HG02852 (cell line): ENCODE data around the gene MEGF6.
"Not testable (repeated sequence)": the region's sequence is repeated elsewhere in the genome, so short reads cannot be mapped to it uniquely, and the experiment has no call there.

Source experiments
- ATAC-seq: cut with Tn5 transposase; IDR thresholded peaks from one replicate; pipeline ENCODE4 v1.9.1; 2021; ENCODE audit warnings: mild to moderate bottlenecking, moderate library complexity; ENCODE audit not compliant: unreplicated experiment

Gene MEGF6

DNA sequence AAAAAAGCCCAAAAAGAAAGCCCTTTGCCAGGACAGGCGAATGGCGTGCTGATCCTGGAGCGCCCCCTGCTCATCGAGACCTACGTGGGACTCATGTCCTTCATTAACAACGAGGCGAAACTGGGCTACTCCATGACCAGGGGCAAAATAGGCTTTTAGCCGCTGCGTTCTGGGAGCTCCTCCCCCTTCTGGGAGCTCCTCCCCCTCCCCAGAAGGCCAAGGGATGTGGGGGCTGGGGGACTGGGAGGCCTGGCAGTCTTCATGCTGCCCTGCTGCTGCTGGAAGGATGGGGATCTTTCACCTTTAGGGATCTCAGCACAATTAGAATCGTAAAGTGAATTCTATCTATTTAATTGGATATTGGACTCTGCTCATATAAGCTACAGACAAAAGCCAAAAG, 17.1 kb upstream of the MEGF6 start:
- ATAC-seq, result no peak

DNA sequence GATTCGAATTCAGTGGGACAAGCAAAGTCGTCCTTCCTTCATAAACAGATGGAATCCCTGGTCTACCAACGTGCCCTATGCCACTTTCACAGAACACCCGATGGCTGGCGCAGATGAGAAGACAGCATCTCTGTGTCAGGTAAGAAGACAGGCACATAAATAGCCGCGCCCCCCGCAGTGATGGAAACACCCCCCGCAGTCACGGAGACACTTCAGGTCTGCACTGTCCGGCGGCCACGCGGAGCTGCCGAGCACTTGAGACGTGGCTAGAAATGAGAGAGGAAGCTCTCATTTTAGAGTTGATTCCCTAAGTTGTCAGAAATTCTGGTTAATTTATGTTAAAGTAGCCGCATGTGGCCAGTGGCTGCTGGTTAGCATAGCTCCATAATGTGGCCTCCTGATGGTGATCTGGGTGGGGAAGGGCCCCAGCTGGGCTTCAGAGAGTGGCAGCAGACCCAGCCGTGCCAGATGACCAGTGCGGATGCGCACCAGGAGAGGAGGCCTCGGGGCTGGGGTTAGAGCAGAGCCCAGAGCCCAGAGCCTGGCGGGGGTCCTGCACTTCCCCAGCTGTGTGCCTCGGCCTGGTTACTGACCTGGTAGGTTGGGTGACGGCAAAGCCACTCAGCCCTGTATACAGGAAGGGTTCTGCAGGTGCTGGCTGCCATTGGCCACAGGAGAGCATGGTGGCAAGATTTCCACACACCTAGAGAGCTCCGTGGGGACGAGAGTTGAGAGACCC, 16.4 kb upstream of the MEGF6 start:
- no peak for ATAC-seq

DNA sequence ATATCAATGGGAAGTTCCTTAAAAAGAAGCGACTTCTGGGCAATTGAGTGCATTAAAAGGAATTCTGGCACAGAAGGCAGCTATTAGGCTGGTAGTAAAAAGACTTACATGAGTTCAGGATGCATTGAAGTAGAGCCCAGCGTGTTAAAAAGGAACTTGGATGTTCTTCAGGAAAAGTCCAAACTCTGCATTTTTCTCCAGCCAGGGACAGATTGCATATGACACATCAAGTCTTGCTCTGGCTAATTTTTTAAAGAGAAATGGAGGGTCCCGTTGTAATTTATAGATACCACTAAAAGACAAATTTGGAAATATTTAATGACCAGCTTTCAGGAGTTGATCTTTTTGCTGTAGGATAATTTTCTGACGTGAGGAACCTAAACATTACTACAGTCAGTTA, 14.7 kb upstream of the MEGF6 start:
- ATAC-seq, result no peak

DNA sequence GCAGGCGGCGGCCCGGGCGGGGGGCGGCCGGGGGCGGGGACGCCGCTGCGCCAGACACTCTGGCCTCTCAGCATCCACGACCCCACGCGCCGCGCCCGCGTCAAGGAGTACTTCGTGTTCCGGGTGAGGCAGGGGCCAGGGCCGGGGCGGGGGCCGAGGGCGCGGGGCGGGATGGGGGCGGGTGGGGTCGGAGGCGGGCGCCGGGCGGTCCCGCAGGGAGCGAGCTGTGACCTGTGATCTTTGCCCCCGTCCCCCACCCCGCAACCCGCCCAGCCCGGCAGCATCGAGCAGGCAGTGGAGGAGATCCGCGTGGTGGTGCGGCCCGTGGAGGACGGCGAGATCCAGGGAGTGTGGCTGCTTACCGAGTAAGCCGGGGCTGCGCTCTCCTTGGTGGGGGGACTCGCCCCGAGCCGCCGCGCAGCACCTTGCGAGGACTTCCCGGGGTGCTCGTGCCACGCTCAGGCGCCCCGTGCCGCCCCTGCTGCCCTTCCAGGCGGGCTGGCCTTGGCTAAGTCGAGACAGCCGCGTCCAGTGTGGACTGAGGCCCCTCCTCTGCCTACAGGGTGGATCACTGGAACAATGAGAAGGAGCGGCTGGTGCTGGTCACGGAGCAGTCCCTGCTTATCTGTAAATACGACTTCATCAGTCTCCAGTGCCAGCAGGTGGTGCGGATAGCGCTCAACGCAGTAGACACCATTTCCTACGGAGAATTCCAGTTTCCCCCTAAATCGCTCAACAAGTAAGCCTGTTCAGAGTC, 14.0 kb upstream of the MEGF6 start:
- ATAC-seq, result peak; percentile 7

DNA sequence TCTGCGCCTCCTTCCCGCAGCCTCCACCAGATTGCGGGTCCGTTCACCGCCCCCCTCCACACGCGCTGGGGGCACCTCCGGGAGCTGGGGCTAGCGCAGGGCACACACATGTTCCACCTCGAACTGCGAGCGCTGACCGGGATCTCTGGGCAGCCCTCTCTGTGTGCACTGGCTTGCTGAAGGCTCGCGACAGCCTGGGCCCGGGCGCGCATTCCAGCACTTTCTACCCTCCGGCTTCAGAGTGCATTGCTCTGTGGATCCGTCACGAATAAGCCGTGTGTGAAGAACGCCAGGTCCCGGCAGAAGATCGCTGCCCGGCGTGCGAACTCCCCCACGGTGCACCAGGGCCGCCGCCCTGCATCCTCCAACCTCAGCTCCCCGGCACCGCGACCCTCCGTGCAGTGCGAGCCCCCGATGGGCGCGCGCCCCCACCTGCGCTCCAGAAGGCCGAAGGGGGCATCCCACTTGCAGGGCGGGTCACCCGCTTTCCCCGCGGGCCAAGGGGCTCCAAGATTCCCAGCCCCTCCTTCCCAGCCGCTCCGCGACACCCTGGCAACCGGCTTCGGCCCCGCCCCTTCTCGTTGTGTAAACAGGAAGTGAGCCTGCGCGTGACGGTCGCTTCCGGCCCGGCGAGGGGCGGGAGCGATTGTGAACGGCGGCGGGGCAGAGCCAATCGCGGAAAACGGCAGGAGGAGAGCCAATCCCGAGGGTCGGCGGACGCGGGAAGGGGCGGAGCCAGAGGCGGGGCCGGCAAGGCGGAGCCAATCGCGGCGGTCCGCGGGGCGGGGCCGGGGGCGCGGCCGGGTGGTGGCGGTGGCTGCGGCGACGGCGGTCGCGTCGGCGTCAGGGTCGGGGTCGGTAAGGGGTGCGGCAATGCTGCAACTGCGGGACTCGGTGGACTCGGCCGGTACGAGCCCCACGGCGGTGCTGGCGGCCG, 13.2 kb upstream of the MEGF6 start, which contains the start of gene TPRG1L:
Gene TPRG1L, plus strand, starts transcription at position 816 of the 937 bp plus-strand sequence. Its CDS starts 58 bp downstream, at position 874.
- ATAC-seq, result peak; percentile 94

DNA sequence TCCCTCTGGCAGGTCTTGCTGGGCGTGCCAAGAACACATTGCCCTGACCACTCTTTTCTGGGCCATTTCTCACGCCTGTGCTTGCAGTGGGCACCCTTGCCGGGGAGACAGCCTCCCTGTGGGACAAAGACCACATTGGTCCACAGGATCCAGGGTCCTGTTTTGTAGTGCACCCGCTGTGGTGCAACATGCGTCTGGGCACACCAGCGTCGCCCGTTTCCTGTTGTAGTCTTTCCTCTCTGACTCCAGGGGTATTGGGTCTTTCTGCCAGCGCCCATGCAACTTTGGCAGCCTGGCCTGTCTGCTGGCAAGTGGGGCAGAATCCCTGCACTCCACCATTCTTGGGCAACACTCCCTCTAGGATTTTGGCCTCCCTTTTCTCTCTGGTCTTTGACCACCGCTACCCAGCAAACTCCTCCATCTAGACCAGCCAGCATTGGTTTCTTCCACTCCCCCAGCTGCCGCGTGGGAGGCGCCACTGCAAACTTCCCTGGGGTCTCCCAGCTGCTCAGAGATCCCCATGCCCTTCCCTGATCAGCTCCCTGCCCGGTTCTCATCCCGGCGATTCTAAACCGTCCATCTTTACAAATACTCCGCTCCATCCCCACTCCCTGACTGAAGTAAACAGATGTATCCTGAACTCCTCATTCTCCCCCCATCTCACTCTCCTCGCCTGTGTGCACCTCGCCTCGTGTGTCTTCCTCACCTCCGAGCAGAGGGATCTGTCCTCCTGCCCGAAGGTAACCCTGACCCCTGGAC, 12.3 kb upstream of the MEGF6 start:
- ATAC-seq, result no peak

DNA sequence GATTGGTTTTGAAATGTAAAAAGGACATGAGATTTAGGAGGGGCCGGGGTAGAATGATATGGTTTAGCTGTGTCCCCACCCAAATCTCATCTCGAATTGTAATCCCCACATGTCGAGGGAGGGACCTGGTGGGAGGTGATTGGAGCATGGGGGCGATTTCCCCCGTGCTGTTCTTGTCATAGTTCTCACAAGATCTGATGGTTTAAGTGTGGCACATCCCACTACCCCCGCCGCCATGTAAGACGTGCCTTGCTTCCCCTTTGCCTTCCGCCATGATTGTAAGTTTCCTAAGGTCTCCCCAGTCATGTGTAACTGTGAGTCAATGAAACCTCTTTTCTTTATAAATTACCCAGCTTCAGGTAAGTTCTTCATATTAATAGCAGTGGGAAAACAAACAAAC, 10.8 kb upstream of the MEGF6 start:
- ATAC-seq, result not testable (repeated sequence)

DNA sequence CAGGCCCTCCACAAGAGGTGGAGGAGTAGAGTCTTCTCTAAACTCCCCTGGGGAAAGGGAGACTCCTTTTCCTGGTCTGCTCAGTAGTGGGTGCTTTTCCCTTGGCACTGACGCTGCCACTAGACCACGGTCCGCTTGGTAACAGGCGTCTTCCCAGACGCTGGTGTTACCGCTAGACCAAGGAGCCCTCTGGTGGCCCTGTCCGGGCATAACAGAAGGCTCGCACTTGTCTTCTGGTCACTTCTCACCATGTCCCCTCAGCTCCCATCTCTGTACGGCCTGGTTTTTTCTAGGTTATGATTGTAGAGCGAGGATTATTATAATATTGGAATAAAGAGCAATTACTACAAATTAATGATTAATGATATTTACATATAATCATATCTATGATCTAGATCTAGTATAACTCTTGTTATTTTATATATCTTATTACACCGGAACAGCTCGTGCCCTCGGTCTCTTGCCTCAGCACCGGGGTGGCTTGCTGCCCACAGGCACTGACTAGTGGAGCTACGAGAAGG, 9.9 kb upstream of the MEGF6 start:
- not testable (repeated sequence) for ATAC-seq

DNA sequence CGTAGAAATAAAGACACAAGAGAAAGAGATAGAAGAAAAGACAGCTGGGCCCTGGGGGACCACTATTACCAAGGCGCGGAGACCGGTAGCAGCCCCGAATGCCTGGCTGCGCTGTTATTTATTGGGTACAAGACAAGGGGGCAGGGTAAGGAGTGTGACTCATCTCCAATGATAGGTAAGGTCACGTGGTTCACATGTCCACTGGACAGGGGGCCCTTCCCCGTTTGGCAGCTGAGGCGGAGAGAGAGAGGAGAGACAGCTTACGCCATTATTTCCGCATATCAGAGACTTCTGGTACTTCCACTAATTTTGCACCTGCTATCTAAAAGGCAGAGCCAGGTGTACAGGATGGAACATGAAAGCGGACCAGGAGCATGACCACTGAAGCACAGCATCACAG, 9.4 kb upstream of the MEGF6 start:
- ATAC-seq, result no peak

DNA sequence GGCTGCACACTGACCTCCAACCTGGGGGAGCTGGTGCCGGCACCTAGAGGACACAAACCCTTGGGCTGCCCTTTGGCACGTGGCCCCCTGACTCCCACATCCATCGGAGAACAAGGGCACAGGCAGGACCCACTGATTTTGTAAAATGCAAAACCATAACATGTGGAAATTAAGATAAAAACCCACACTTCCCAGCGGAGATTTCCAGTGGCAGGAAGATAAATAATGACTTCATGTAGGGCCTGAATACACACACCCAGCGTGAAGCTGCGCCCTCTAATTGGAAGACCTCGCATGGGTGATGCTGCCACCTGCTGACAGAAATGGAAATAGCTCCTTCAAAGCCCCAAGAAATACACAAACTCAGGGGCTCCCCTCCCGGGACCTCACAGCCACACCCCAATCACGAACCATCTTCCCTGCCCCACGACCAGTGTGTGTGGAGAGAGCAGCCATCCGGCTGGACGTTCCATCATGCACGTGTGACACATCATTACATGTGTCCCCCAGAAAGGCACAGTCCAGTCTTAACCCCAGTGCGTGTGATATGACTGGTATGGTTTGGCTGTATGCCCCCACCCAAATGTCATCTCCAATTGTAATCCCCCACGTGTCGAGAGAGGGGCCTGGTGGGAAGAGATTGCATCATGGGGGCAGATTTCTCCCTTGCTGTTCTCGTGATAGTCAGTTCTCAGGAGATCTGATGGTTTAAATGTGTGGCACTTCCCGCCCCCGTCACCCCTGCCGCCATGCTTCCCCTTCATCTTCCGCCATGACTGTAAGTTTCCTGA, 7.8 kb upstream of the MEGF6 start:
- ATAC-seq, result no peak

DNA sequence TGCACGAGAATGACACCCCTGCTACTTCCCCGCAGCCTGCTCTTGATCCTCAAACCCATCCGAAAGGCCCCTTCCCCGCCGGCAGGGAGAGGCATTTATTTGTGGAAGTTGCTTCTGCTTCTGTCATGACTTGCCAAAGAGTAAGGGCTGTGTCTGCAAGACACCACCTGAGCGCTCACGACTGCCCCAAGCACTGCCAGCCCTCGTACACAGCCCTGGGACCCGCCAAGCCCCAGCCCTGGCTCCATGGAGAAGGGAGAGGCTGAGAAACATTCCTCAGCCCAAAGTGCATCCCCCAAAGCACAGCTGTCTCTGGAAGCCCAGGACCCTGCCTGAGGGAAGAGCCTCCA, 7.2 kb upstream of the MEGF6 start:
- no peak for ATAC-seq

DNA sequence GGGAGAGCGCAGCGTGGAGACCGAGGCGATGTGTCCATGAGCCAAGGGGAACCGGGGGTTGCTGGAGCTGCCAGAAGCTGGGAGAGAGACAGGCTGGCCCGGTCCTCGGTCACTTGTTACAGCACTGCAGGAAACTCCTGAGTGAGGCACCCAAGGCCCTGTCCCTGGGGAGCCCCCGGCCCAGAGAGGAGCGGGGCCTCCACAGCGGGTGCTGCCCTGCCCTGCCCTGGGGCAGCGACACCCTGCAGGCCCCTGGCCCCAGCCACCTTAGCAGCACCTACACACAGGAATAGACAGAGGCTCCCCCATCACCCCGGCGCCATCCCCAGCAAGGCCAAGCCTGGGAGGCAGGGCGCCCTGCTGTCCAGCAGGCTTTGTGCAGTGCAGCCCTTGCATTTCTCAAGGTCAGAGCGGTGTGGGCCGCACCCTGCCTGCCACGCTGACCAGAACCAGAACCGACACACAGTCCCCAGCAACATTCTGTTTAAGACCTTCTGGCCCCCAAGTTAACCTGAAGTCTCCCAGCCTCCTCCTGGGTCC, 6.6 kb upstream of the MEGF6 start:
- no peak for ATAC-seq

DNA sequence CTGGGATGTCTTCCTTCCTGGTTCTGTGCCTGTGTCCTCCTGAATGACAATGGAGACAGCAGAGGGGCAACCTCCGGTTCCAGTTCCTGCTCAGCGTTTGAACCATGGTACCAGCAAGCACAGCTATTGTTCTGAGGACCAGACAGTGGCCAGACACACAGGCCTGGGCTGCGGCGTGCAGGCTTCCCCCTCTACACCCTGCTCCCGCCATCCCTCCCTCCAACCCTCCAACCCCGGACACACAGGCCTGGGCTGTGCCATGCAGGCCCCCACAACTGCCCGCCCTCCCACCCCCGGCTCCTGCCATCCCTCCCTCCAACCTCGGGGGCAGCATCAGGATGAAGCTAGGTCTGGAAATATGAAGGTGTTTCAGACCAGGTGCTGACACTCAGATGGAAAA, 5.6 kb upstream of the MEGF6 start:
- no peak for ATAC-seq

DNA sequence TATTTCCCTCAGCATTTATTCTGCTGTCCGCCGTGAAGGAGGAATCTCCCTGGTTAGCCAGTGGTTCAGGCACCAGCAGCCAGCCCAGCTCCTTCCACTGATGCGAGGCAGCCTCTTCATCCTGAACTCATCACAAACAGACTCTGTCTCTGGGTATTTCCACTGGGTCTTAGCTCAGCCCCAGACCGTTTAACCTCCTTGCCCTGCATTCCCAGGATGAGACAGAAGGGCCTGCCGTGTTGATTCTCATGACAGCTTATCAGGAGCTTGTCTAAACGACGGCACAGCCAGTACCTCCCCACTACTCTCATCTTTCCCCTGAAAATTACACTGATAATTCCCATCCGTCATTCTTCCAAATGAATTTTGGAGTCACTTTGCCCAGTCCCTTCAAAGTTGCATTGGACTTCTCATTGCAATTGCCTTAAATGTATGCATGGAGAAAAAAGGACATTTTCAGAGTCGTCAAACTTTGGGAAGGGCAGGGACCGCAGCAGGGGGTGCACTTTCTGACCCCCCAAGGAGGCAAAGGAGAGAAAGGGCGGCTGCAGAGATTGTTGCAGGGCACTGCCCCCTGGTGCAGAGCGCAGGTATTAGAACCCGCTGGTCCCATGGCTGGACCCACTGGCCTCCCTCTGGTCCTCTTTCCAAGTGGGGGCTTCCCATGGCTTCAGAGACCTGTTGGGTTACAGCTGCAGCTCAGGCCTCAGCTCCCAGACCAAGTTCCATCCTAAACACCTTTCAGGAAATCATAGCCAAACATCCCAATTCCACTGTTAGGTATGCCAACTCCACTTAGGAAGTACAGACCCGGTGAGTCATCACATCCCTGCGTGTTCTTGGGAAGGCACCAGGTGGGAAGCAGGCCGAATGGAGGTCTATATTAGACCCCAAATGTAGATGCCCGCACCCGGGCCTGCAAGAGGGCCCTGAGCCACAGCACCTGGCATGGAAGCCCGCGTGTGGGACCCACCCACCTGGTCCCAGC, 3.7 kb upstream of the MEGF6 start:
- ATAC-seq, result no peak

DNA sequence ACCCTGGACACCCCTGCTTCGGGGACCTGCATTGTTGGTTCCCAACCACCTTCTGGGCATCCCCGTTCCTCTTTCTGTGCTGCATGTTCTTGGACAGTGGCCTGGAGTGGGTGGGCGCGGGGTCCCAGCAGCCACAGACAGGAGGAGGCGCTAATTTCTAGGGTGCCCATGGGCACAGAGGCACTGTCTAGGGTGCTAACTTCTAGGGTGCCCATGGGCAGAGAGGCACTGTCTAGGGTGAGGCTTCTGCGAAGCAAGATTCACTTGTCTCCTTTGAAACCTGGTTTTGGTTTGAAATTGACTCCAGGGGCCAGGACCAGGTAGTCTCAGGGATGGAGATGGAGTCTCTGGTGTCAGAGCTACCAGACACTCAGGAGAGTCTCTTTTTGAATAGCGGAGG, 815 bp upstream of the MEGF6 start:
- no peak for ATAC-seq

DNA sequence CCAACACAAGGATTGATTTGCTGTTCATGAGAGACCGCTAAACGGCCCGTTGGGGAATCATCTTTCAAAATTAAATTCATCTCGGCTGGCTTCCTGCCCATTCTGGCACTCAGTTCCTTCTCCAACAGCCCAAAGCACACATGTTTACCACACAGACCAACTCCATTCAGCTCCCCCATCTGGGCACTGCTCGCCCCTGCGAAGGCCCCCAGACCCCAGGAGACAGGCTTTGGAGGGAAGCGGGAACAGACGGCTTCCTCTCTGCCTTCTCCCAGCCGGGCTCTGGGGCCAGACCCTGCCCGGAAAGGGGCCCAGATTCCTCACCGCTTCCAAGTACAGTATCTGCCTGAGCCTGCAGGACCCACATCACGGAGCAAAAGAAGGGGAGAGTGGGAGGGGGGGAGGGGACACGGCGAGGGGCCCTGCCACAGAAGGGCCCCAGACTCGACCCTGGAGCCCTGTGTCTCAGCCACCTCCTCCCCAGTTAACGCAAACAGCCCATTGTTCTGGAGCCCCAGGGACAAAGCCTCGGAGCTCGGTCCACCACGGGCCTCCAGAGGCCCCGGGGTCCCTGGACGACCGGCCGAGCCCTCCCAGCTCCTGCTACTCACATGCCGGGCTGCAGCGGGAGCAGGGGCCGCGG, 660 bp downstream of the MEGF6 start:
- no peak for ATAC-seq

- ATAC-seq, result no peak
These were observed 1.4 kb downstream of the MEGF6 start for GRCh38 chr1:3609769-3610526.
